NAMALWA (cell line): ENCODE measurements around the gene ZNF260.

Experiments used
- DNase-seq: peaks from one replicate; pipeline ENCODE4 v3.0.0-alpha.2; 2015; ENCODE audit warnings: low spot score

ZNF260 gene

GRCh38 chr19:36489920-36490415 lies 38.1 kb downstream of the ZNF260 start:
- peak; percentile 95 for DNase-seq

GRCh38 chr19:36489118-36489919 lies 38.8 kb downstream of the ZNF260 start, which contains the start of gene ZNF566:
TSS of gene ZNF566 (minus strand) at chr19:36489561. CDS start at chr19:36476557, 13,004 bp downstream.
- peak; percentile 99 for DNase-seq

GRCh38 chr19:36488846-36489117 lies 39.3 kb downstream of the ZNF260 start:
- DNase-seq = peak; percentile 70

- DNase-seq = peak; percentile 26
Observed at GRCh38 chr19:36488118-36488845, 39.8 kb downstream of the ZNF260 start.

GRCh38 chr19:36483653-36484052 lies 44.4 kb downstream of the ZNF260 start:
- no peak for DNase-seq

- DNase-seq = no peak
Observed at GRCh38 chr19:36482876-36483275, 45.2 kb downstream of the ZNF260 start.
